Frontal cortex (tissue), 4 donors: ENCODE data around the gene TPX2. TPM values are rescaled to one million over a fixed set of nuclear protein-coding genes. Genes with fewer than 3 reads are reported as not detected.
"Not testable (repeated sequence)": the region's sequence is repeated elsewhere in the genome, so short reads cannot be mapped to it uniquely, and the experiment has no call there.

Experiments
- DNase-seq, 2 donors: peaks; one replicate each; pipeline ENCODE4 v3.0.0; 2012; ENCODE audit warnings: low spot score in 2 of 2
- FAIRE-seq: peaks from 2 replicates; lab custom pipeline; 2012; peaks lifted over from hg19 to GRCh38; lab: Jason Lieb, UNC
- total RNA-seq: library from RNA; depleted of rRNA; stranded (reverse); fragments of >200 nt; gene quantifications from one replicate; pipeline ENCODE4 v1.2.3, GENCODE V29; 2014
- donor health status: control.
- donor health status: control.
- donor health status: control.

Gene TPX2
- total RNA-seq, 1 donor from 2014 or later, result 5.7 TPM

DNA sequence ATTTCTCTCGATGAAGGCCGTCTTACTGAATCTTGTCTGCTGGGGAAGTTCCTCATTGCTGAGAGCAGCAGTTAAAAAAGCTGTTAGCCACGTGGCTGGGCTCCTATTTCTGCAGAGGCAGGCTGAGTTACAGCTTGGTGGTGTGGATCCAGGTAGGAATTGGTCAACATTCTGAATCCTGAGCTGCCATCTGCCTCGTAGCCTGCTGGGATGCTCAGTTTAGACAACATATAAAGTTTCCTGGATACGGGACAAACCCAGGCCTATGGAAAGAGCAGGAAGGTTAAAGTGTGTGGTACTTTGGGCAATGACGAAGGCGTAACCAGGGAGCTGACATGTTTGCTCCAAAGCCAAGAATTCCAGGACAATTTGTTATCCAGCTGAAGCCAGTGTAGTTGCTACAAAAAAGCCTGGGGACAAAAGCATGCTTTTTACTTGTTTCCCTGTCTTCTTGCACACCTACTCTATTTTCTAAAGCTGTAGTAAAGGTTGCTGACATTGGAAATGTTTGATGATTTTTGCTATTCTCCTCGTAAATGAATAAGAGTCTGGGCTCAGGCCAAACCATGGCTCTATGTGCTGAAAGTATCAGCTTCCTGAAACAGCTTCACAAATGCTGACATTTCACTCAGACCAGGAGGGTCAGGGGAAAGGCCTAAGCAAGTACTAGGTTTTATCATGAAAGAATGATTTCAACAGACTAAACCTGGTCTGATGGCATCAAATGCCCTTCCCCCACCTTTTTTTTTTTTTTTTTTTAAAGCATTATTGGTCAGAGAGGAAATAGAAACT is 67.7 kb downstream of the TPX2 start:
- DNase-seq (no peak), FAIRE-seq (no peak)

DNA sequence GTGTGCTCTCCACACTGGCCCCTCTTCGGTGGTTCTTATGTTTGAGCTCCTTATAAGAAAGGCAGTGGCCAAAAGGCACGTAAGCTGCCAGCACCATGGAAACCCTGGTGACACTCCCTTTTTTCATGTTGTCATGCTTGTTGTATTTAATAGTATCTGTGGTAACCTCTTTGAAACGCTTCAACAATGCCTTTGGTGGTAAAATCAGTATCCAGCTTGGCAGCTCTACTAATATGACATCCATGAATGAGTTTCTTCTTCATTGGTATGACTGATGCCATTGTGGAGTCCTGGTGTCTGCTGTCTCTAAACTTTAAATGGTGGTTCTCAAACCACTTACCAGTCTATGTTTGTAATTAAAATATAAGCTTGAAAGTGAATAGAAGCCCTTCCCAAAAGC is 69.4 kb downstream of the TPX2 start:
- no peak for DNase-seq
- FAIRE-seq, result no peak

DNA sequence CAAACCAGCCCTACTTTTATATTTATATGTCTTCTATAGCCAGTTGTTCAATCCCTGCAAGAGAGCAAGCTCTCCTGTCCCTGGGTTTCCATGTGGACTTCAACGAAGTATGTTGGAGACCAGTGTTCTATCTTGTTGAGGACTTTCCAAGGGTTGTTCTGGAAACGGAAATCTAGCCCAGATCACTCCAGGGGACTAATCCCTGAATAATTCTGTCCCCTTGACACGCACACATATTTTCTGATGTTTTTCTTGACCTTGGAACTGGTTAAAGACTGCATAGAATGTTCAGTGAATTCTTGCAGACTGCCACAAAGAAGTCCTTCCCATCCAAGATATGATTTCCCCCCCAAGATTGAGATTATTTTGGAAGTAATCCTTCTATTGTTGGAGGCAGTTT is 70.6 kb downstream of the TPX2 start:
- DNase-seq, result no peak
- no peak for FAIRE-seq

DNA sequence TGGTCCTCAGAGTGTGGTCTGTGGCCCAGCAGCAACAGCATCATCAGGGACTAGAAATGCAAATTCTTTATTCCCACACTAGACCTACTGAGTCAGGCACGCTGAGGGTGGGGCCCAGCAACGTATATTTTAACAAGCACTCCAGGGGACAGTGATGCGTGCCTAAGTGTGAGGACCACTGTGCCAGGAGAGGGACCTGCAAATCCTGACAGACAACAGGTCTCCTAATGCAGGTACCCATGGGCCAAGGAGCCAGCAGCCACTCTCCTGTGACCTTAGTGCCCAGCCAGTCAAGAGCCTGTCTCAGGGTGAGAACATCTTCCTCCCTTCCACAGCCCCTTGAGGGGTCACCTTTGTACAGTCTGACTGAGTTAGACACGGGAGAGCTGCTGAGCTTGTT is 72.1 kb downstream of the TPX2 start:
- no peak for DNase-seq
- no peak for FAIRE-seq

DNA sequence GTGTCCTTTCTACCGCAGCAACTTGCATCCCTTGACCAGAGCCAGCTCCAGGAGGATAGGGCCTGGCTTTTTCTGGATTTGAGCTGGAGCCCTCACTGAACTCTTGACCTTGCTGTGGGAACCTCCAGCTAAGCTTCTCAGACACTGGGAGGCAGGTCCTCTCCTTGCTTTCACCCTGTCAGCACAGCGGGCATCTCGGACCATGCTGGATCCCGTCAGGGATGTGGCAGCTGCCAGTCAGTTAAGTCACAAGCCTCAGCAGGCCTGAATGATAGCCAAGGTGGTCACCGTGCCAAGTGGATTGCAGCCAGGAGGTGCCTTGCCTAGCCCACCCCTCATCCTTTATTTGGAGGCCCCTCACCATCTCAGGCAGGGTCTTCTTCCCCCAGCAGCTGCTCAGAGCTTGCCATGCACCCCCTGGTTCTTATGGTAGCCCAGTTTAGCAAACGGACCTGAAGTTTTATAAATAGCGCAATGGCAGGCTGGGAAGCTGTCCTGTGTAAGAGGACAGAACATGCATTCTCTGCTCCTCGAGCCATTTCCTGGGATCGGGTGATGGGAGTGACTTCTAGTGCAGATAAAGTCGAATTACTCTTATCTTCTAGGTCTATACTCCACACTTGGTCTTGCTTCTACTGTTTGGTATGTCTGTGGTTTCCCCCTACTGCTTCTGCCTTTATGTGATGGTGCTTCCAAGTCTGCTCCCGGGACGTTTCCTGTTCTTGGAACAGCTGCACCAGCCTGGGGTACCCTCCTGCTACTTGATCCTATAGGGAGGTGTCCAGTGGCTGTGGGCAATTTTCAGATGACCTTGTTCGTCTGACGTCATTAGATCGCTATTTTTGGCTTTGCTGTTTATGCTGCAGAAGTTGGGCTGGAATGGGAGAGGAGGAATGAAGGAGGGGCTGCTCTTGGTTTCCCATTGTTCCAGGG is 73.0 kb downstream of the TPX2 start:
- no peak for DNase-seq

DNA sequence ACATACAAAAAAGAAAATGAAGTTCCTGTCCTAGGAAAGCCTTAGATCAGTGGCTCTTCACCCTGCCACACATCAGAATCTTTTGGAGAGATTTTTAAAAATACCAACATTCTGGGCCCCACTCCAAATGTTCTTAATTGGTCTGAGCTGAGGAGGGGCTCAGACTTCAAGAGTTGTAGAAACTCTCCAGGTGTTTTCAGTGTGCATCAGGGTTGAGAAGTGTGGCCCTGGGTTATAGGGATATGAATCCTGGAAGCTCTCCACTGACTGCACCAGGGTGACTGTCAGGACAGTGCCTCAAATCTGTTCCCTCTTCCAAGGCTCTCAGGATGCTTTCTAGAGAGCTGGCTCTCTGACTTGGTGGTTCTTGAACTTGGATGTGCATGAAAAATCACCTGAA is 74.5 kb downstream of the TPX2 start:
- FAIRE-seq (no peak), DNase-seq (no peak)

More for the DNA sequence above, 73.0 kb downstream of the TPX2 start:
- FAIRE-seq, result no peak

DNA sequence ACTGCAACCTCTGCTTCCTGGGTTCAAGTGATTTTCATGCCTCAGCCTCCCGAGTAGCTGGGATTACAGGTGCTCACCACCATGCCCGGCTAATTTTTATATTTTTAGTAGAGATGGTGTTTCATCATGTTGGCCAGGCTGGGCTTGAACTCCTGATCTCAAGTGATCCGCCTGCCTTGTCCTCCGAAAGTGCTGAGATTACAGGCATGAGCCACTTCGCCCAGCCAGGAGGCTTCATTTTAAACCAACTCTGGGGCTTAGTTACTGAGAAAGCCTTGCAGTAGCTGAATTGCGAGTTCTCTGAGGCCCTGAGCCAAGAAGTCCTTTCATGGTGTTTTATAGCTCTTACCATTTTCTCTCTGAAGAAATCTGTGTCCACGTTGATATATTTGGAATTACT is 75.1 kb downstream of the TPX2 start:
- not testable (repeated sequence) for FAIRE-seq, DNase-seq

DNA sequence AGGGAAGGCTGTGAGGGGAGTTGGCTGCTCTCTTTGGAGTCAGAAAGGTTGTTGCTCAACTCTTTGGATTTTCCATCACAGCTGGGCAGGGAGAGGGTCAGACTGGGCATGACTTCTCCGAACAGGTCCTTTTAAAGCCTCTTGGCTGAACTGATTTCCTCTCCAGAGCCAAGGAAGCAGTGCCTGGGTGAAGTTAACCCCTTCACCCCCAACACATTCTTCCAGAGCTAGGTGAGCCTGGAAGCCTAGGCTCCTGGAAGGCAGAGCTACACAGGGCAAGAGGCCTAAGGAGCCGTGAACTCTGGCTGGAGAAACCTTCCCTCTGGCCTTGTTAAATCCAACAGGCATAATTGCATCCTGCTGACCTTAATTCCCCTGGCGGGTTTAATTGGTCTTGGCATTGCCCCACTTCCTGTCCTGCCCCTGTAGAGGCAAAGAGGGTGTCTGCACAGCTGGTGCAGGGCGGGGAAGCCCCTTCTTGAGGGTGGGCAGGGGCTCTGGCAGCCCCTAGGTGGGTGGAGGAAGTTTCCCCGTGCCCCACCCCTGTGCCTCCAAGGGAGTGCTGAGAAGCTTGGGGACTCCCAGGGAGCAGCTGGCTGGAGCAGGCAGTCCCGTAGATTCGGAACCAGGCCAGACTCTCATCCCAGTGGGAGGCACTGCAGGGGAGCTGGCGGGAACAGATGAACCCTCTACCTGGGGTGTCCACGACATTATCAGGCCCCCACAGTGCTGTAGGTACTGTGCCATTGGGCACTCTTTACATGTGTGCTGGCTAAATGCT is 76.5 kb downstream of the TPX2 start:
- no peak for FAIRE-seq
- peak in 1 of 2 donors; percentile 5 for DNase-seq

DNA sequence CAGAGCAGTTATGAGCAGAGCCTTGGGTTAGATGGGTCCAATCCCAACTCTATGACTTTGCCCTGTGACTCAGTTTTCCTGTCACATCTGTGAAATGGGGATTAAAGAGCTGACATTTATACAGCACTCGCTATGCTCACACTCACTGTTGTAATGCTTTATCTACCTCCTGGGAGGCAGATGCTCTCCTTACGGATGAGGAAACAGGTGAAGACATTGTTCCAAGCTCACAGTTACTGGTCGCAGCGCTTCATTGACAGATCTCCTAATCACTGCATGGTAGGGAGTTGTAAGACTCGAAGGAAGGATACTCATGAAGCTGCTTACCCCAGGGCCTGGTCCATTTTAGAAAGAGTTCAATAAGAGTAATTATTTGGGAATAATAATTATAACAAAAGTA is 77.1 kb downstream of the TPX2 start:
- no peak for FAIRE-seq

DNA sequence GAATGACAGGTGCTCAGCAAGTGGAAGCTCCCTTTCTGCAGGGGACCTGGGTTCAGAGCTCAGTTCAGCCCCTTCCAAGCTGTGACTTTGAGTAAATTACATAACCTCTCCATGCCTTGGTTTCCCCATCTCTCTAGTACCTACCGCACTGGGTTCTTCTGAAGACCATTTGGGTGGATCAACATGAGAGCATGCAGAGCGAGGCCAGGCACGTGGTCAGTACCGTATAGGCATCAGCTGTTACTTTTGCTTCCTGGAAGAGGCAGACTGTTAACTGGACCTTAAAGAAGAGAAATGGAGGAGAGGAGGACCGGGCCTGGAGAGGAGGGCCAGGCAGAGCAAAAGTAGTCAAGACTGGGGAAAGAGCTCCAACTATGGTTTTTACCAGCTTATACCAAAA is 78.4 kb downstream of the TPX2 start:
- FAIRE-seq, result no peak
- DNase-seq, result peak in 1 of 2 donors; percentile 2

More for the DNA sequence above, 77.1 kb downstream of the TPX2 start:
- no peak for DNase-seq

DNA sequence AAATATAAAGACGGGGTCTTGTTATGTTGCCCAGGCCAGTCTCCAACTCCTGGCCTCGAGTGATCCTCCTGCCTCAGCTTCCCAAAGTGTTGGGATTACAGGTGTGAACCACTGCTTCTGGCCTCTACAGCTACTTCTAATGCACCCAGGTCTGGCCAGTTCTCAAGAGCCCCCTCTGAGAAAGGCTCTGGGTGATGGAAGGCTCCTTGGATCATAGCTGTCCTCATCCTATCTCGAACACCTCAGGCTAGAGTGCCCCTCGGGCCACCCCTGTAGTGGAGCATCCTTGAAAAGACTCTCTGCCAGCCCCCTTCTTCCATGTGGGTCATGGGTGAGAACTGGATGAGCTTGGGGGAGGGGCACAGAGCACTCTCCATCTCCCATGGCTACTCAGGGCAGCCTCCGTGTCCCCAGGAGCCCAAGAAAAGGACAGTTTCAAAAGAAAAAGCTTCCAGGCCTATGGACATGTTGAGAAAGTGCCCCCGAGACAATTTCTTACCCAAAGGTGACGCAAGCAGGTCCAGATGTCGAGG is 79.4 kb downstream of the TPX2 start:
- FAIRE-seq, result no peak
- DNase-seq, result peak in 1 of 2 donors; percentile 5

DNA sequence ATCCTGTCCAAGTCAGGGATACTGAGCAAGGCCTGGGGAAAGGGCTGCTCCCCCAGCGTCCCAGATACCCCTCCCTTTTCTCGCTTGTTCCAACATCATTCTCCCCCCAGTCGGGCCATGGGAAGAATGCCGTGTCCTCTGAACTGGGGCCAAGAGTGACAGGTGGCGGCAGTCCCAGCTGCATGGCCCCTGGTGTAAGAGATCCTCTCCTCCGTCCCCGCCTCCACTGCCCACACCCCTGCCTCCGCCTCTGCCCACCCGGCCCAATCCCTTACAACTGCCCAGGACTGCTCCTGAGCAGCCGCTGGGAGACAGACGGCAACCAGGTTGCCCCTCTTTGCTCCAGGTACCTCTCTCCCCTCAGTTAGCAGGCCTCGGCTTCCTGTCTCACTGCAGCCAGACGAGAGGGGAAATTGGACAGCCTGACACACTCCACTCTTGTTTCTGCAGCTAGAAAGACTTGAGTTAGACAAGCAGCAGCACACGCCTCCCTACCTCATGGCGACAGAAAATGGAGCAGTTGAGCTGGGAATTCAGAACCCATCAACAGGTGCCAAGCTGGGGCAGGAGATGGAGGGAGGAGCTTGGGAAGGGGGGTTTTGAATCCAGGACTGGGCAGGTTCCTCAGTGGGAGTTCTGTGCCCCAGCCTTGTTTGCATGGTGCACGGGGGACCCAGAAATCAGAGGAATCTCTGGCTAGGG is 80.1 kb downstream of the TPX2 start, which contains the start of gene MYLK2:
Gene MYLK2, plus strand, starts transcription at position 274 of the 702 bp plus-strand sequence. Its CDS starts 225 bp downstream, at position 499.
- no peak for FAIRE-seq
- DNase-seq, result no peak

DNA sequence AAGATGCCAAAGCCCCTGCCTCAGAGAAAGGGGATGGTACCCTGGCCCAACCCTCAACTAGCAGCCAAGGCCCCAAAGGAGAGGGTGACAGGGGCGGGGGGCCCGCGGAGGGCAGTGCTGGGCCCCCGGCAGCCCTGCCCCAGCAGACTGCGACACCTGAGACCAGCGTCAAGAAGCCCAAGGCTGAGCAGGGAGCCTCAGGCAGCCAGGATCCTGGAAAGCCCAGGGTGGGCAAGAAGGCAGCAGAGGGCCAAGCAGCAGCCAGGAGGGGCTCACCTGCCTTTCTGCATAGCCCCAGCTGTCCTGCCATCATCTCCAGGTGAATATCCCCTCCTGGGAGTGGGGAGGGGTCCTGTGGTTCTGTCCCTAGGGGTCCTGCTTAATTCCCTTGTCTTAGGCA is 81.1 kb downstream of the TPX2 start:
- FAIRE-seq, result no peak
- DNase-seq, result no peak

DNA sequence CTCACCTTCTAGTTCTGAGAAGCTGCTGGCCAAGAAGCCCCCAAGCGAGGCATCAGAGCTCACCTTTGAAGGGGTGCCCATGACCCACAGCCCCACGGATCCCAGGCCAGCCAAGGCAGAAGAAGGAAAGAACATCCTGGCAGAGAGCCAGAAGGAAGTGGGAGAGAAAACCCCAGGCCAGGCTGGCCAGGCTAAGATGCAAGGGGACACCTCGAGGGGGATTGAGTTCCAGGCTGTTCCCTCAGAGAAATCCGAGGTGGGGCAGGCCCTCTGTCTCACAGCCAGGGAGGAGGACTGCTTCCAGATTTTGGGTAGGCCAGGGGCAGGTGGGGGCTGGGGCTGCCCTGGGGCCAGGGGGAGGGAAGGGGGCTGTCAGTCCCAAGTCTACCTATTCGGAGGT is 82.3 kb downstream of the TPX2 start:
- DNase-seq (no peak), FAIRE-seq (no peak)

DNA sequence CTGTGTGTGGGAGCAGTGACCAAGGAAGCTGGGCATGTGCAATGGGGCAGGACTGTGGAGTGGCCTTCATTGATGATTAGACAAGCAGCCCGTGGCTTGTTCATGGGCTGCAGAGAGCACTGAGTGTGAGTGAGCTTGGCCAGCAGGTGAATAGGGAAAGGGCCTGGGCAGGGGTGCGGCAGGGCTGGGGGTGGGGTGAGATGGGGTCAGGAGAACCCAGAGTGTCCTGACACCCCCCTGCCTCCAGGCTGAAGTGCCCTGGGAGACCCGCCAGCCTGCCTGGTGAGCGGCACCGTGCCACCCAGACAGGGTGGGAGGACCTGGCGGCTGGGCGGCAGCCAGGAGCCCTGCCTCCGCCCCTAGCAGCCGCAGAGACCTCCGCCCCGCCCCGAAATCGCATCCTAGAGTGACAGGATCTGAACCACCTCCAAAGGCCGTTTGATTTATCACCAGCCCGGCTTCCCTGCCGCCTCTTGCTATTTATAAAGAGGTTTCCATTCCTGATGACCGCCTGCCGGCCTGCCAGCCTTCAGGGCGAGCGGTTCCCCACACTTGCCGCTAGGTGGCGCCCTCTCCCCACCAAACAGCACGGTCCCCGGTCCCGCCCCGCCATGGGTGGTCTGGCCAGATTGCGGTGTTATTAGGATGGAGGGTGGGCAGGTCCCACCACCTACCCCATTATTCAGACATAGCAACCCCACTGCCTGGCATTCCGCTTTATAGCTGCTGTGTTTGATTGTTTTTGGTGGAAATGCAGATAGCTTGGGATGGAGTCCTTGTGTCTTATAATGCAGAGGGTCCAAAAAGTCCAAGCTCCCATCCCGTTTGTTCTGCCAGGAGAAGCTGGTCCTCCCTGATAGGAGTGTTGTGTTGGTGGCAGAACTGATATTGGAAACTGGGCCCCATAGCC is 83.6 kb downstream of the TPX2 start:
- DNase-seq (peak; percentile 84 to 91), FAIRE-seq (no peak)

DNA sequence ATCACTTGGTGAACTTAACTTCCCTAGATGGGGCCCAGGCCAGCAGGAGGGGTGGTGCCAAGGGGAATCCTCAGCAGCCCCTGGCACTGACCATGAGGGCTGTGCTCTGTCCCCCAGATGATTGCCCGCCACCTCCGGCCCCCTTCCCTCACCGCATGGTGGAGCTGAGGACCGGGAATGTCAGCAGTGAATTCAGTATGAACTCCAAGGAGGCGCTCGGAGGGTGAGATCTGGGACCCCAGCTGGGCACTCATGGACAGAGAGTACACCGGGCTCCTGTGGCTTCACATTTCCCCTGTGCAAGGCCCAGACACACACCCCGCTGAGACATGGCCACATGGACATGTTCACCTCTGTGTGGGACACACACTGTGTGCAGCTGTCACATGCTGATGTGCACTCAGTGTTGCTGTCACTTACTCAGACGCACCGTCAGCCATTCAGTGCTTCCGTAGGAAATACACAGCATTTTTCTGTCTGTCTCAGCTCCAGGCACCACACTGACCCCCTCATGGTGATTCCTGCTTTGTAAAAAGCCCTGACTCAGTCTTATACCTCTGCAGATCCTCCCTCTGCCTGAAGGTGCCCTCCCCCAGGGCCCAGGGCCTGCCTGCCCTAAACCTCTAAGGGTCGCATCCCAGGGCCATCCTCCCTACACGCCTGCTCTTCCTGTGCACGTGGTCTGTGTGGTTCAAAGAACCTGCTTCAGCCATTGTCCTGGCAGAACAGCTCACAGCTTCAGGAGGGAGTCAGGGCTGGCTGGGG is 84.5 kb downstream of the TPX2 start:
- DNase-seq, result no peak
- FAIRE-seq, result no peak

DNA sequence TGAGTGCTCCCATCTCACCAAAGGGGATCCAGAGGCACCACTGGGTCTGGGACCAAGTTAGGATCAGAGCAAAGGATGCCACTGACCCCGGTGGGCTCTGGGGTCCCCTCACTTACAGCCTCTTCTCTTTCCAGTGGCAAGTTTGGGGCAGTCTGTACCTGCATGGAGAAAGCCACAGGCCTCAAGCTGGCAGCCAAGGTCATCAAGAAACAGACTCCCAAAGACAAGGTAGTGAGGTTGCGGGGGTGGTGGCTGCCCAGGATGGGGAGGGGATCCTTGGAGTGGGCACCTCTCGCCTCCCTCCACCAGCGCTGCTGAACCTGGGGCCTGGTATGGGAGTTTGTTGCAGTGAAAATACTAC is 85.0 kb downstream of the TPX2 start:
- DNase-seq (no peak), FAIRE-seq (no peak)
